Activated naive CD4-positive, alpha-beta T cell treated with anti-CD3 and anti-CD28 coated beads, Interleukin-2, amount 50 U/mL, for 16 hours (primary cell): ENCODE results near the gene NECTIN1.
"Not testable (repeated sequence)": the region's sequence is repeated elsewhere in the genome, so short reads cannot be mapped to it uniquely, and the experiment has no call there.

ENCODE experiments used
- DNase-seq: peaks from one replicate; pipeline ENCODE4 v3.0.0-alpha.2; 2020

Gene NECTIN1

DNA sequence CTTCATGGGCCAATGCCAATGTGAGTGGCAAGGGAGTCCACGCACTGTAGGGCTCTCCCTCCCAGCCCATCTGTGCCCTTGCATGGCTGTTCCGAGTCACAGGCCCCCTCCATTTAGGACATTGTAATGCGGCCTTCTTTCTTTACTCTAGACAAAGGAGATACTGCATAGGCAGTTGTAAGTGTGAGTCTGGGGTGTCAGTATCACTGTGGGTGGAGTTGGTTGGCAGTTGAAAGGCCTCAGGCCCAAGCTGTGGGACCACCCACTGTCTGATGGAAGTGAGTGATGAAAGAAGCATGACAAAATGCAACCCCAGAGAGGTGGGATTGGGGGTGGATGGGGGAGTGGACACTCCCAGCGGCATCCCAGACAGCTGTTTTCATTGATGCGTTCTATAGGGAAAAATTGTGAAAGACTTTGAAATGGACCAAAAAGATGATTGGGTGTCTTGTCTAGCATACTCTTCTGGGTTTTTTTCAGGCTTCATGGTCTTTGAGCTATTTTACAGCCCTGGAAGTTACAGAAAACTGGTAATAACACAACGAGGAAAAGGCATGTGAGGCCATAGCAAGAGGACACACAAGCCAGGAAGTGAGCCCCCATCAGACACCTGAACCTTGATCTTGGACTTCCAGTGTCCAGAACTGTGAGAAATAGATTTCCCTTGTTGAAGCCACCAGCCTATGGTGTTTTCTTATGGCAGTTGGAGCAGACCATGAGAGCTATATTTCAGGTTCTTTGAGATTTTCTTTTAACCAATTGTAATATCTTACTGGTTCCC lies 114.6 kb downstream of the NECTIN1 start:
- no peak for DNase-seq

DNA sequence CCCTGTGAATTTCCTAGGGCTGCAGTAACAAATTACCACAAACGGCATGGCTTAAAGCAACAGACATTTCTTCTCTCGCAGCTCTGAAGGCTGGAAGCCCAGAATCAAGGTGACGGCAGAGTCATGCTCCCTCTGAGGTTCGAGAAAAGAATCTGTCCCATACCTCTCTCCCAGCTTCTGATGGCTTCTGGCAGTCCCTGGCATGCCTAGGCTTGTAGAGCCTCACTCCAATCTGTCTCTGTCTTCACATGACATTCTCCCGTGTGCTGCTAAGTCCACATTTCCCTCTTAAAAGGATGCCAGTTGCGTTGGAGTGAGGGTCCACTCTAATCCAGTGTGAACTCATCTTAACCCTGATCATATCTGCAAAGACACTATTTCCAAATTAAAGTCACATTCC lies 116.2 kb downstream of the NECTIN1 start:
- DNase-seq, result no peak

DNA sequence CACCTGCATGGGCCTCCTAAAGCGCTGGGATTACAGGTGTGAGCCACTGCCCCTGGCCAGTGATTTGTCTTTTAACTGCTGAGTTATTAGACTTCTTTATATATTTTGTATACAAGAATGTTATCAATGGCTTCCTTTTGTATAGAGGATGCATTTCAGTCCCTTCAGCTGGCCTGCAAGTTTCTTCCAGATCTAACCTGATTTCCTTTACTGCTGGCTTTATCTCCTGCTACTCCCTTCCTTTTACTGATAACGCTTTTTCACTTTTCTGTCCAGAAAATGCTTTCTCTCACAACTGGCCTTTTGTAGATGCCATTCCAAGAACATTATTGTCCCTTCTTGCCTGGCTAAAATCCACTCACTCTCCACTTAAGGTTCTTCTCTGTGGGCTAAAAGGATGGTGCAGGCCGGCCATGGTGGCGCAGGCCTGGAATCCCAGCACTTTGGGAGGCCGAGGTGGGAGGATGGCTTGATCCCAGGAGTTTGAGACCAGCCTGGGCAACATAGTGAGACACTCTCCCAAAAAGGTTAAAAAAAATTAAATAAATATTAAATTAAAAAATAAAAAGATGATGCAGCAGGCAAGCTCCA lies 118.1 kb downstream of the NECTIN1 start:
- DNase-seq, result no peak

DNA sequence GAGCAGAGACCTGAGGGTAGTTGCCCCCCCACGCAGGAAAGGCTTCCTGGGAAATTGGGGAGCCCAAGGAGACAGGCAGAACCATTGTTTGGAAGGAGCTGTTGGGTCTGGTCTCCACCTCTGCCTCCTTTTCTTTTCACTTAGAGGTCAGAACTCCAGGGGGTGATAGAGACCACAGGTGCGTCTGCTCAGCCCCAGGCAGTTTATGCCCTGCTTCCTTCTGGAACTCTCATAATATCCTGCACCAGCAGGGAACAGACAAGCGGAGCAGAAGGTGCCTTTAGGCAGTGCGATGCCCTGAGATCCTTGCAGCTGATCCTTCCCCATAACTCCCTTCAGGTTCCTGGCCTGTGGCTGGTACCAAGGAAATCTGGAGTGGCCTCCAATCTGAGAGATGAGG lies 120.2 kb downstream of the NECTIN1 start:
- DNase-seq, result no peak

DNA sequence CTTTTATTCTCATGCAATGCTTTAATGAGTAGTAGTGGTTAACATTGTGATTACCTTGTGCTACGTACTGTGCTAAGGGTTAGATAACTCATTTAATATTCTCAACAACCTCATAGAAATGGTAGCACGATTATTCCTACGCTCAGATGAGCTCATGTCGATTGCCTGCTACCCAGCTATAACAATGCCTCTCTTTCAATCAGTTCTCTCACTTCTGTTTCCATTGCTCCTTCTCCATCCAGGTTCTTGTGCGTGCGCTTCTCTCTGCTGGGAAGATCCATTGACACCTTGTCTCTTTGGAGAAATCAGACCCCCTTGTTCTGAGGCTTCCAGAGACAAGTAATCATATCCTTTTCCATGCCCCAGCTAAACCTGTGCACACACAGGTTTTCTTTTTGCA lies 120.8 kb downstream of the NECTIN1 start:
- DNase-seq, result no peak

DNA sequence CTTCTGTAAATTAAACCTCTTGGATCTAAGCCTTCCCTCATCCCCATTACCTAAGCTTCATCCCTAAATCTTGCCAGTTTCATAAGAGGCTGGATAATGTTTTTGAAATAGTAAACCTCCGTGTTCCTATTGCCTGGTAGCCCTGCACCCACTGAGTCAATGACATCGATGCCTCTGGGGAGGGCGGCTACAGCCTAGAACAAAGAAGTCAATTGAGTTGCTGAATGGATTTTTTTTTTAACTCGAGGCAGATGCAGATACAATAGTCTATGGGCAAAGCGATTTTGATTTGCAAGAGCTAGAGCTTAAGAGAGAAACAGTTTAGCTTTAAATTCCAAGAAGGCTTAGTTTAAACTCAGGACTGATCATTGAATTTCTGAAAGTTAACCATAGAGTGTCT lies 121.3 kb downstream of the NECTIN1 start:
- no peak for DNase-seq

DNA sequence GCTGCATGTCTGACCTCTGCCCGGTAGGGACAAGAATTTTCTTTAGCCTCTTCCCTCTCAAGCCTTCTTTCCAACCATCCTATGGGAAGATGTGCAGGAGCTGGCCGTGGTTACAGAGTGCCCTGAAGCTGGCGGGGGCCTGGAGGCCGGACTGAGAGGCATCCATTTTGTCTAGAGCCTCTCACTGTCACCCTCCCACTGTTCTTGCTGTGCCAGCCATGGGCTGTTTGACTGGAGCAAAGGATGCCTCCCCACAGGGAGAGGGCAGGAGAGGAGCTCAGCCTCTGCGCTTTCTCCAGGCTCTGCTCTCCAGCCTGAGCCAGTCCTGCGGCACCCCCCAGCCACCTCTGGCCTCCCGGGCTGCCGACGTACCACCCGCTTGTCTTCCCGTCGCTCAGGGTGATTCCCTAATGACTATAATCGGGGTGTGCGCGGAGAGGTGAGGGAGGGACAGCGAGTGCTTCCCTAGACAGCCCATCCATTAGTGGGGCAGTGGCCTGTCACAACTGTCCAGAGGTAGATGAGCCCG lies 123.8 kb downstream of the NECTIN1 start:
- DNase-seq, result no peak

DNA sequence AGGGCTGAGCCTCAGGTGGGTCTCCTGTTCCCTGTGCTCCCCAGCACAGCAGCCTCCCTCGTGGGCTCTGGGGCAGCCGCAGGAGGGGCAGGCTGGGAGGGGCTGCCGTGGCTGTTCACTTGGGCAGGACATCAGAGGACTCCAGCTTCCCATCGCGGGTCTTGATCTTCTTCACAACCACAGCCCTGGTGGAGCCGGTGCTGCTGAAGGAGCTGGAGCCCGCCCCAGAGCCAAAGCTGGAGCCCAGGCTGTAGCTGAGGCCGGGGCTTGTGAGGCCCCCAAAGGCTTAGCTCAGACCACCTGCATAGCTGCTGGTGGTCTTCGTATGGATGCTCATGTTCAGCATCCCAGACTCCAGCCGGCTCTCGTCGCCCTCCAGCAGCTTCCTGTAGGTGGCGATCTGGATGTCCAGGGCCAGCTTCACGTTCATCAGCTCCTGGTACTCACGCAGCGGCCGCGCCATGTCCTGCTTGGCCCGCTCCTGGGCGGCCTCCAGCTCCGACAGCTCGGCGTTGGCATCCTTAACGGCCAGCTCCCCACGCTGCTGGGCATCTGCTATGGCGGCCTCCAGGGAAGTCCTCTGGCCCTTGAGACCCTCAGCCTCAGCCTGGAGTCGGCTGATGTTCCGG lies 126.1 kb downstream of the NECTIN1 start:
- no peak for DNase-seq

DNA sequence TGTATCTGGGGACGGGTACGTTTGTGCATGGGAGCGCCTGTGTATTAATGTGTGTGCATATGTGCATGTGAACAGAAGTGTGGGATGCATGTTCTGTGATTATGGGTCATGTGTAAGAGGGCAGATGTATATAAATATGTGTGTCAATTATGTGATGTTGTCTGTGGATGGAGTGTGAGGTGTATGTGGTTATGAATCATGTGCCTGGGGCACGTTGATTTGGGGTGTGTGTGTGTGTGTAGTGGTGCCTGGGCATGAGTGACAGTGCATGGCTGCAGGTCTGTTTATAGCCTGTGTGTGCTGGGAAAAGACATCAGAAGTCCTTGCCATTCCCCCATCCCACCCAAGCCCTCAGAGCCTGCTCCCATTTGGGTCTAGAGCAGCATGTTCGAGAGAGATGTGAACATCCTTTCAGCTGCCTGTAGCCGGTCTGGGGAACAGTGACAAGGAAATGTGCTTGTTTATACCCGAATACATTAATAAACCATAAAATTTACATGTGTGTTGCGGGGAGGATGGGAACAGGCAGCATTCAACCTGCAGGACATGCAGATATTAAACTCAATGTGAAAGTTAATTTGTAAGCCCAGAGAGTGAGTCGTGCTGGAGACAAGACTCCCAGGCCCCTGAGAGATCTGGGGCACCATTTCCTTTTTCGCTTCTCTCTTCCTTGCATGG lies 129.0 kb downstream of the NECTIN1 start:
- no peak for DNase-seq

DNA sequence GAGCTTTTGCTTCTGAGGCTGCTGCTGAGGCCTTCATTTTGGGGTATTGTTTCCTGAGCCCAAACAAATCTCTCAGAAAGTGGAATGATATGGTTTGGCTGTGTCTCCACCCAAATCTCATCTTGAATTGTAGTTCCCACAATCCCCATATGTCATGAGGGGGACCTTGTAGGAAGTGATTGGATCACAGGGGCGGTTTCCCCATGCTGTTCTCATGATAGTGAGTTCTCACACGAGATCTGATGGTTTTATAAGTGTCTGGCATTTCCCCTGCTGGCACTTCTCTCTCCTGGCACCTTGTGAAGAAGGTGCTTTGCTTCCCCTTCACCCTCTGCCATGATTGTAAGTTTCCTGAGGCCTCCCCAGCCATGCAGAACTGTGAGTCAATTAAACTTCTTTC lies 133.1 kb downstream of the NECTIN1 start:
- not testable (repeated sequence) for DNase-seq

DNA sequence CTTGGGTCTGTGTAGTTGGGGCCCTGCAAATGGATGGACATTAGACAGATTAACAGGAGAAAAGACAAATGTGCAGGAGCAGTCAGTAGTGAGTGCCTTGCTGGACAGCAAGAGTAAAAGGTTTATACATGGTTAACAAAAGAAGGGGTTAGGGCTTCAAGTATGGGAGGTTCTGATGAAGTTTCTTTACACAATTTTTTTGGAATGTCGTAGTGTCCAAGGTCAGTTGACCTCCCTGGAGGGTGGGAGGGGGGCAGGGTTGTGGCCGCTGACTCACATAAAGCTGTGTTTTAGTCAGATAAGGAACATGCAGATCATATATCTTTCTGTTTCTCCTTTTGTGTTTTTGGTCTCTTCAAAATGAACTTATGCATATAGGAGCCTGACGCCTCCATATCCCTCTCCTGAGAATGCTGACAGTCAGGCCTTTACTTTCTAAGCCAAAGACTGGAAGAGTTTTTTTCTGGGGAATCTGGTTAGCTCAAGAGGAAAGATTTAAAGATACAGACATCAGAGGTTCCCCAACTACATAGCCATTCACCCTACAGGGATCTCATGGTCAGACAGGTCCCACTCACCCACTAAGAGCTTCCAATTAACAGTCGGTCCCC lies 134.3 kb downstream of the NECTIN1 start:
- no peak for DNase-seq

DNA sequence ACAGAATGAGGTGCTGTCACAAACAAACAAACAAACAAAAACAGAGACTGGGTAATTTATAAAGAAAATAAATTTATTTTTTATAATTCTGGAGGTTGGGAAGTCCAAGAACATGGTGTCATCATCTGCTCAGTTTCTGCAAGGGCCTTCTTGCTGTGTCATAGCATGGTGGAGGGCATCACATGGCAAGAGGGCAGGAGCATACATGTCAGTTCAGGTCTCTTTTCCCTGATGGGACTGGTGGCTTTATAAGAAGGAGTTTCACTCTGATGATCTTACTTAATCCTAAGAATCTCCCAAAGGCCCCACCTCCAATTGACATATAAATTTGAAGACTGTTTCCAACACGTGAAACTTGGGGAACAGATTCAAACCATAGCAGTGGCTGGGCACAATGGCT lies 135.7 kb downstream of the NECTIN1 start:
- DNase-seq, result no peak

DNA sequence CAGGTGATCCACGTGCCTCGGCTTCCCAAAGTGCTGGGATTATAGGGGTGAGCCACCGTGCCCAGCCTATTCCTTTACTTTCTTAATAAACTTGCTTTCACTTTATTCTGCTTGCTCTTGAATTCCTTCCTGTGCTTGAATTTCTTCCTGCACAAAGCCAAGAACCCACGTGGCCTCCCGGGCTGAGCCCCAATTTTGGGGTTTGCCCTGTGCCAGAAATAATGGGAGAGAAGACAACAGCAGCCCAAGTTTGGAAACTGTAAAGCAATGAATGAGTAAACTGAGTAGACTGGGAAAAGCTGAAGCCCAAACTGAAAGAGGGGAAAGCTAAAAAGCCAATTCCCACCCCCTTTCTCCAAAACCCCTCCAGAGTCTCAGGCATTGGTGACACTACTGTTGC lies 136.4 kb downstream of the NECTIN1 start:
- no peak for DNase-seq

DNA sequence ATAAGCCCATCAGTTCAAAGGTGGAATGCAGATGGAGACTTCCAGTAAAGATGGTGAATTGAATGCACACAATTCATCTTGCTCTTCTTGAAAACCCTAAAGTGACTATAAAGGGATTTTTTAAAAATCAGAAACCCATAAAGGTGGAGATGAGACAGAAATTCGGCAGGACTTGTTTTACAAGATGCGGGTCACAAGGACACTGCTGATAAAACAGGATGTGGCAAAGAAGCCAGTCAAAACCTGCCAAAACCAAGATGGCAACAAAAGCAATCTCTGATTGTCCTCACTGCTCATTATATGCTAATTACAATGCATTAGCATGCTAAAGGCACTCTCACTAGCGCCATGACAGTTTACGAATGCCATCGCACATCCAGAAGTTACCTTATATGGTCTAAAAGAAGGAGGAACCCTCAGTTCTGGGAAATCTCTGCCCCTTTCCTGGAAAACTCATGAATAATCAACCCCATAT lies 137.1 kb downstream of the NECTIN1 start:
- DNase-seq, result no peak

DNA sequence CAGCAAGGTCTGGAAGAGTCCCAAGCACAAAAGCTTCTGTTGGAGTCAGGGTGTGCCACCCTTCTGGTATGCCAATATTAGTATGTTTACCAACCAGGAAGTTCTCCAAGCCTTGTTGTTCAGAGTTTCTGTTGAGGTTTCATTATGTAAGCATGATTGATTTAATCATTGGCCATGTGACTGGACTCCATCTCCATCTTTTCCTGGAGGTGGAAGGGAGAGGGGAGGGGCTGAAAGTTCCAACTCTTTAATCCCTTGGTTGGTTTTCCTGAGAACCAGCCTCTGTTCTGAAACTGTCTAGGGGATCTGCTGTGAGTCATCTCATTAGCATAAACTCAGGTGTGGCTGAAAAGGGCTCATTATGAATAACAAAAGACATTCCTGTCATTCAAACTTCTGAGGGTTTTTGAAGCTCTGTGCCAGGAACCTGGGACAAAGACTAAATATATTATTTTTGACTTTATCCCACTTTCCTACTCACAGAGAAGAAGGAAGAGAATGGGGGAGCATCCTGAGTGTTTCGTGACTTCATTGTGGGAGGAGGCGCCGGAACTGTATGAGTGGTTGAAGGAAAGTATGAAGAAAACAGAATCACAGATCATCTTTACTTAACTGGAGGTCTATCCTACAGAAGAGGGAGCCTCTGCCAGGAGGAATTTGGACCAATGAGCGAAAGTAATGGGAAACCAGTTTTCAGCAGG lies 138.2 kb downstream of the NECTIN1 start:
- DNase-seq, result no peak

DNA sequence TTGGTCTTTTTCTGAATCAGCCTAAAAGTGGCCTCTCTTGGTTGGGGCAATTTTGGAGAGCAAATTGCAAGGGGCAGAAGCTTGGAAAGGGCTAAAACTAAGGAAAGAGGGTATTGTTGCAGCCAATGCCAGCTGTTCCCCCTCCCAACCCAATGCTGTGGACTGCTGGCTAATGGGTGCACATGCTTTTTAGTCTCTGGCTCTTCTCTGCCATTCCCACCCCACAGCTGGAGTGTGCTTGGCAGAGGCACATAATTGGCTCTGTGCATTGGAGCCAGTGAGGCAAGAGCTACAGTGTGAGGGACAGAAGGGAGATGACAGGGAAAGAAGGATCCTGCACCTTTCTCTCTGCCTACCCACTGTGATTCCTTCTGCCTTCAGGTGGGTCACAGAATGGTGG lies 140.0 kb downstream of the NECTIN1 start:
- no peak for DNase-seq
